ENCODE data around the gene YWHAG. TPM values are rescaled to one million over a fixed set of nuclear protein-coding genes. Genes with fewer than 3 reads are reported as not detected.

The YWHAG gene
- total and polyA plus RNA-seq, 9 of the 15 experiments (the other 6 are each of a cell fraction or from before 2014, with no cell fraction given), result 30.4 to 246 (median 94.5) TPM

DNA sequence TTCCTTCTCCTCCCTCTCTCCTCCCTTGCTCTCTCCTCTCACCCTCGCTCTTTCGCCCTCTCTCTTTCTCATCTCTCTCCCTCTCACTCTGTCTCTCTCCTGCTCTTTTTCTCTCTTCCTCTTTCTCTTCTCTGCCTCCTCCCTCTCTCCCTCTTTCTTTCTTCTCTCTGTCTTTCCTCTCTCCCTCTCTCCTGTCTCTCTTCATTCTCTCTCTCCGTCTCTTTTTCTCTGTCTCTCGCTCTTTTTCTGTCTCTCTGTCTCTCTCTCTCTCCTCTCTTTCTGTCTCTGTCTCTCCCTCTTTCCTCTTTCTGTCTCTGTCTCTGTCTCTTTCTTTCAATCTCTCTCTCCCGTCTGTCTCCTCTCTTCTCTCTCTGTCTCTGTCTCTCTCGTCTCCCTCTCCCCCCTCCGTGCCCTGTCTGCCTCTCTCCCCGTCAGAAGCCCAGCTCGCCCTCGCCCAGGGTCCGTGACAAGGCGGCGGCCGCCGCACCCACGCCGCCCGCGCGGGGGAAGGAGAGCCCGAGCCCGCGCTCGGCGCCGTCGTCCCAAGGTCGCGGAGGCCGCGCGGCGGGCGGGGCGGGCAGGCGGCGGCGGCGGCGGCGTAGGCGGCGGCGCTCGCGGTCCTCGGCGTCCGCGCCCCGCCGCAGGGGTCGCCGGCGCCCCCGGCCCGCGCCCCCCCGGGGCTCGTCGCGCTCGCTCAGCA is 77.6 kb downstream of the YWHAG start (continued):
- TF ChIP-seq, protein P1, sequence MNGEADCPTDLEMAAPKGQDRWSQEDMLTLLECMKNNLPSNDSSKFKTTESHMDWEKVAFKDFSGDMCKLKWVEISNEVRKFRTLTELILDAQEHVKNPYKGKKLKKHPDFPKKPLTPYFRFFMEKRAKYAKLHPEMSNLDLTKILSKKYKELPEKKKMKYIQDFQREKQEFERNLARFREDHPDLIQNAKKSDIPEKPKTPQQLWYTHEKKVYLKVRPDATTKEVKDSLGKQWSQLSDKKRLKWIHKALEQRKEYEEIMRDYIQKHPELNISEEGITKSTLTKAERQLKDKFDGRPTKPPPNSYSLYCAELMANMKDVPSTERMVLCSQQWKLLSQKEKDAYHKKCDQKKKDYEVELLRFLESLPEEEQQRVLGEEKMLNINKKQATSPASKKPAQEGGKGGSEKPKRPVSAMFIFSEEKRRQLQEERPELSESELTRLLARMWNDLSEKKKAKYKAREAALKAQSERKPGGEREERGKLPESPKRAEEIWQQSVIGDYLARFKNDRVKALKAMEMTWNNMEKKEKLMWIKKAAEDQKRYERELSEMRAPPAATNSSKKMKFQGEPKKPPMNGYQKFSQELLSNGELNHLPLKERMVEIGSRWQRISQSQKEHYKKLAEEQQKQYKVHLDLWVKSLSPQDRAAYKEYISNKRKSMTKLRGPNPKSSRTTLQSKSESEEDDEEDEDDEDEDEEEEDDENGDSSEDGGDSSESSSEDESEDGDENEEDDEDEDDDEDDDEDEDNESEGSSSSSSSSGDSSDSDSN (IDR thresholded peaks at IDR 0.05; ENCODE audit: borderline replicate concordance in 1 of 2, low read depth in 2 of 2, low read length in 2 of 2), result peak in 1 of 2 experiments; percentile 31; a peak in 1 of 4 replicates
- TF ChIP-seq CHCHD3 (CRISPR knock-in tag; IDR thresholded peaks at IDR 0.05) (no peak), ID3 (CRISPR knock-in tag; IDR thresholded peaks at IDR 0.05) (no peak), ID3 (tag; IDR thresholded peaks at IDR 0.05) (no peak), DLX4 (CRISPR knock-in tag; IDR thresholded peaks at IDR 0.05) (no peak), SP1 (CRISPR knock-in tag; IDR thresholded peaks at IDR 0.05) (no peak), FOXJ3 (CRISPR knock-in tag; IDR thresholded peaks at IDR 0.05) (no peak), ZNF431 (CRISPR knock-in tag; IDR thresholded peaks at IDR 0.05) (no peak), ZNF316 (IDR thresholded peaks at IDR 0.05) (peak; percentile 3; the same call in 1 of the 2 replicates), FUS (optimal IDR thresholded peaks at IDR 0.05; ENCODE audit: low read depth, low read length) (no peak), TAF9B (IDR thresholded peaks at IDR 0.05; ENCODE audit: partially characterized antibody) (no peak), ATF1 (CRISPR knock-in tag; IDR thresholded peaks at IDR 0.05) (no peak), ATF1 (tag; IDR thresholded peaks at IDR 0.05) (no peak)
- TF ChIP-seq, protein P2, sequence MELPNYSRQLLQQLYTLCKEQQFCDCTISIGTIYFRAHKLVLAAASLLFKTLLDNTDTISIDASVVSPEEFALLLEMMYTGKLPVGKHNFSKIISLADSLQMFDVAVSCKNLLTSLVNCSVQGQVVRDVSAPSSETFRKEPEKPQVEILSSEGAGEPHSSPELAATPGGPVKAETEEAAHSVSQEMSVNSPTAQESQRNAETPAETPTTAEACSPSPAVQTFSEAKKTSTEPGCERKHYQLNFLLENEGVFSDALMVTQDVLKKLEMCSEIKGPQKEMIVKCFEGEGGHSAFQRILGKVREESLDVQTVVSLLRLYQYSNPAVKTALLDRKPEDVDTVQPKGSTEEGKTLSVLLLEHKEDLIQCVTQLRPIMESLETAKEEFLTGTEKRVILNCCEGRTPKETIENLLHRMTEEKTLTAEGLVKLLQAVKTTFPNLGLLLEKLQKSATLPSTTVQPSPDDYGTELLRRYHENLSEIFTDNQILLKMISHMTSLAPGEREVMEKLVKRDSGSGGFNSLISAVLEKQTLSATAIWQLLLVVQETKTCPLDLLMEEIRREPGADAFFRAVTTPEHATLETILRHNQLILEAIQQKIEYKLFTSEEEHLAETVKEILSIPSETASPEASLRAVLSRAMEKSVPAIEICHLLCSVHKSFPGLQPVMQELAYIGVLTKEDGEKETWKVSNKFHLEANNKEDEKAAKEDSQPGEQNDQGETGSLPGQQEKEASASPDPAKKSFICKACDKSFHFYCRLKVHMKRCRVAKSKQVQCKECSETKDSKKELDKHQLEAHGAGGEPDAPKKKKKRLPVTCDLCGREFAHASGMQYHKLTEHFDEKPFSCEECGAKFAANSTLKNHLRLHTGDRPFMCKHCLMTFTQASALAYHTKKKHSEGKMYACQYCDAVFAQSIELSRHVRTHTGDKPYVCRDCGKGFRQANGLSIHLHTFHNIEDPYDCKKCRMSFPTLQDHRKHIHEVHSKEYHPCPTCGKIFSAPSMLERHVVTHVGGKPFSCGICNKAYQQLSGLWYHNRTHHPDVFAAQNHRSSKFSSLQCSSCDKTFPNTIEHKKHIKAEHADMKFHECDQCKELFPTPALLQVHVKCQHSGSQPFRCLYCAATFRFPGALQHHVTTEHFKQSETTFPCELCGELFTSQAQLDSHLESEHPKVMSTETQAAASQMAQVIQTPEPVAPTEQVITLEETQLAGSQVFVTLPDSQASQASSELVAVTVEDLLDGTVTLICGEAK (IDR thresholded peaks at IDR 0.05), result 0 out of 2 replicates have a peak, but pooled peaks have one; percentile 45
- TF ChIP-seq, protein P2 (CRISPR knock-in tag; IDR thresholded peaks at IDR 0.05), result no peak
